NT2/D1 (cell line): Measurements from ENCODE around the gene RINL.

ENCODE experiments used
- SUZ12 ChIP-seq: IDR thresholded peaks from 2 replicates; pipeline ENCODE4 v1.6.1; 2011; ENCODE audit not compliant: insufficient read length, insufficient read depth; ENCODE audit errors: extremely low read depth
- ZNF274 ChIP-seq: IDR thresholded peaks from 2 replicates; pipeline ENCODE4 v1.6.1; 2011; ENCODE audit warnings: mild to moderate bottlenecking, low read depth, low read length

- TF ChIP-seq ZNF274 = no peak
- TF ChIP-seq SUZ12 = no peak
These were observed 26.8 kb upstream of the RINL start for GRCh38 chr19:38904581-38905539.
